ENCODE data around the gene CHCHD6.

The CHCHD6 gene

GRCh38 chr3:126923895-126924294 lies 219.9 kb downstream of the CHCHD6 start:
- Histone ChIP-seq H4K20me1 (ENCODE audit: insufficient read depth, low read length) (no peaks in the 10 kb centered on the region), H3K4me3 (ENCODE audit: low read length) (no peak overlapping the region), H3K27ac (ENCODE audit: low read length) (no peak overlapping the region), H2AFZ (ENCODE audit: low read depth, low read length) (no peak overlapping the region), H3K9me3 (ENCODE audit: insufficient read depth, low read length) (no peaks in the 10 kb centered on the region), H3K4me2 (ENCODE audit: low read length) (no peak overlapping the region), H3K36me3 (replicated peaks; ENCODE audit: low read depth, low read length) (no peaks in the 10 kb centered on the region), H3K27me3 (ENCODE audit: low read depth, low read length) (no peaks in the 10 kb centered on the region), H3K79me2 (ENCODE audit: low read length) (no peaks in the 10 kb centered on the region), H3K9ac (ENCODE audit: low read length) (no peak overlapping the region), H3K4me1 (ENCODE audit: low read length) (no peaks in the 10 kb centered on the region)
- TF ChIP-seq CTCF (IDR thresholded peaks at IDR 0.05; ENCODE audit: low read depth, low read length) (no peak), EZH2phosphoT487 (IDR thresholded peaks at IDR 0.05; ENCODE audit: low read depth) (no peak)

- no peaks in the 10 kb centered on the region for H3K9me3 ChIP-seq (ENCODE audit: insufficient read depth, low read length)
- H3K4me2 ChIP-seq (ENCODE audit: low read length), result no peak overlapping the region
- H3K79me2 ChIP-seq (ENCODE audit: low read length), result no peaks in the 10 kb centered on the region
- TF ChIP-seq CTCF (IDR thresholded peaks at IDR 0.05; ENCODE audit: low read depth, low read length), result no peak
- TF ChIP-seq EZH2phosphoT487 (IDR thresholded peaks at IDR 0.05; ENCODE audit: low read depth), result no peak
- H2AFZ ChIP-seq (ENCODE audit: low read depth, low read length), result no peak overlapping the region
- H3K4me3 ChIP-seq (ENCODE audit: low read length), result no peak overlapping the region
- H3K9ac ChIP-seq (ENCODE audit: low read length), result no peak overlapping the region
- H3K27ac ChIP-seq (ENCODE audit: low read length), result no peak overlapping the region
- no peaks in the 10 kb centered on the region for H3K4me1 ChIP-seq (ENCODE audit: low read length)
- no peaks in the 10 kb centered on the region for H3K27me3 ChIP-seq (ENCODE audit: low read depth, low read length)
- H4K20me1 ChIP-seq (ENCODE audit: insufficient read depth, low read length), result no peaks in the 10 kb centered on the region
- H3K36me3 ChIP-seq (replicated peaks; ENCODE audit: low read depth, low read length), result no peaks in the 10 kb centered on the region
Observed at GRCh38 chr3:126924458-126924857, 220.4 kb downstream of the CHCHD6 start.

GRCh38 chr3:126925411-126926171 lies 221.6 kb downstream of the CHCHD6 start:
- Histone ChIP-seq H3K4me1 (ENCODE audit: low read length) (no peaks in the 10 kb centered on the region), H3K9ac (ENCODE audit: low read length) (no peak overlapping the region), H3K79me2 (ENCODE audit: low read length) (no peaks in the 10 kb centered on the region), H3K27ac (ENCODE audit: low read length) (no peak overlapping the region), H3K9me3 (ENCODE audit: insufficient read depth, low read length) (no peaks in the 10 kb centered on the region), H3K36me3 (replicated peaks; ENCODE audit: low read depth, low read length) (no peaks in the 10 kb centered on the region), H3K4me3 (ENCODE audit: low read length) (no peak overlapping the region), H4K20me1 (ENCODE audit: insufficient read depth, low read length) (no peaks in the 10 kb centered on the region), H2AFZ (ENCODE audit: low read depth, low read length) (no peak overlapping the region), H3K4me2 (ENCODE audit: low read length) (no peak overlapping the region), H3K27me3 (ENCODE audit: low read depth, low read length) (no peaks in the 10 kb centered on the region)
- no peak for TF ChIP-seq EZH2phosphoT487 (IDR thresholded peaks at IDR 0.05; ENCODE audit: low read depth)
- TF ChIP-seq CTCF (IDR thresholded peaks at IDR 0.05; ENCODE audit: low read depth, low read length), result no peak

- no peaks in the 10 kb centered on the region for H3K4me1 ChIP-seq (ENCODE audit: low read length)
- H3K79me2 ChIP-seq (ENCODE audit: low read length), result no peaks in the 10 kb centered on the region
- TF ChIP-seq EZH2phosphoT487 (IDR thresholded peaks at IDR 0.05; ENCODE audit: low read depth) (no peak), CTCF (IDR thresholded peaks at IDR 0.05; ENCODE audit: low read depth, low read length) (no peak)
- H3K27ac ChIP-seq (ENCODE audit: low read length), result no peak overlapping the region
- H3K4me2 ChIP-seq (ENCODE audit: low read length), result no peak overlapping the region
- H3K9me3 ChIP-seq (ENCODE audit: insufficient read depth, low read length), result no peaks in the 10 kb centered on the region
- no peak overlapping the region for H3K9ac ChIP-seq (ENCODE audit: low read length)
- no peaks in the 10 kb centered on the region for H4K20me1 ChIP-seq (ENCODE audit: insufficient read depth, low read length)
- no peaks in the 10 kb centered on the region for H3K27me3 ChIP-seq (ENCODE audit: low read depth, low read length)
- H2AFZ ChIP-seq (ENCODE audit: low read depth, low read length), result no peak overlapping the region
- no peak overlapping the region for H3K4me3 ChIP-seq (ENCODE audit: low read length)
- H3K36me3 ChIP-seq (replicated peaks; ENCODE audit: low read depth, low read length), result no peaks in the 10 kb centered on the region
Observed at GRCh38 chr3:126926684-126927400, 222.8 kb downstream of the CHCHD6 start.
